ENCODE measurements around the gene GNAT2.

DNA sequence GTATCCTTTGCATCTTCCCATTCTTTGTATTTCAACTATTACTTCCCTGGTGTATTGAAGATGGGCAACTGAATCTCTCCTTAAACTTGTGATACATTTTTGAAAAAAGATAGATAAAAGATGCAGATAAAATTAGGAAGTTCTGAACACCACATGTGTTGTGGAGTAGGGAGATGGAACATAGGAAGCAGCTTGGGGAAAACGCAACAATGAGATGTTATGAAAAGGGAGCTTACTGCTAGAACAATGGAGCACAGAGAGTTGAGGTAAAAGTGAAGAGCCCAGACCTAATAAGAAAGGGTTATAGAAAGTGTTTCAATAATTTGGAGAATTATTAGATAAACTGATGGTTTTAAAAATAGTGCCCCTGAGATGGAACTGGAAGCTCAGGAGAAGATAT, 50.1 kb downstream of the GNAT2 start:
- TF ChIP-seq FOXA1 (IDR thresholded peaks at IDR 0.05) (no peak), SUZ12 (IDR thresholded peaks at IDR 0.05) (no peak), LEF1 (IDR thresholded peaks at IDR 0.05; ENCODE audit: borderline replicate concordance) (no peak), SP1 (IDR thresholded peaks at IDR 0.05) (no peak), TARDBP (IDR thresholded peaks at IDR 0.05) (no peak), HDGF (IDR thresholded peaks at IDR 0.05; ENCODE audit: borderline replicate concordance) (no peak)
